Measurements from ENCODE around the gene TGM3. TPM values are rescaled to one million over a fixed set of nuclear protein-coding genes. Genes with fewer than 3 reads are reported as not detected.

Gene TGM3
- total RNA-seq, 1 experiment from 2014 or later, result not detected

DNA sequence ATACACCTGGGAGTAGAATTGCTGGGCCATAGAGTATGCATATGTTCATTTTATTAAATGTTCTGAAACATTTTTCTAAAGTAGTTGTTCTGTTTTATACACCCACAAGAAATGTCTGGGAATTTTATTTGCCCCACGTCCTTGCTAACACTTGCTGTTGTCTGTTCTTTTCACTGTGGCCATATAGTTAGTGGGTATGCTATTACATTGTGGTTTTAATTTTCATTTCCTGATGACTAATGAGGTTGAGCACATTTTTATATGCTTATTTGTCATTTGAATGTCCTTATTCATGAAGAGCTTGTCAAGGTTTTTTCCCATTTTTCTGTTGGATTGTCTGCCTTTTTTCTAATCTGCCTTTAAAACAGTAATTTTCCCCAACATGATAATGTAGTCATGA lies 41.5 kb upstream of the TGM3 start:
- H4K20me1 ChIP-seq (ENCODE audit: insufficient read depth), result no peaks in the 10 kb centered on the region
- H3K79me2 ChIP-seq (ENCODE audit: low read depth), result no peaks in the 10 kb centered on the region
- no peaks in the 10 kb centered on the region for H3K36me3 ChIP-seq (ENCODE audit: low read depth)
- TF ChIP-seq, protein P1, sequence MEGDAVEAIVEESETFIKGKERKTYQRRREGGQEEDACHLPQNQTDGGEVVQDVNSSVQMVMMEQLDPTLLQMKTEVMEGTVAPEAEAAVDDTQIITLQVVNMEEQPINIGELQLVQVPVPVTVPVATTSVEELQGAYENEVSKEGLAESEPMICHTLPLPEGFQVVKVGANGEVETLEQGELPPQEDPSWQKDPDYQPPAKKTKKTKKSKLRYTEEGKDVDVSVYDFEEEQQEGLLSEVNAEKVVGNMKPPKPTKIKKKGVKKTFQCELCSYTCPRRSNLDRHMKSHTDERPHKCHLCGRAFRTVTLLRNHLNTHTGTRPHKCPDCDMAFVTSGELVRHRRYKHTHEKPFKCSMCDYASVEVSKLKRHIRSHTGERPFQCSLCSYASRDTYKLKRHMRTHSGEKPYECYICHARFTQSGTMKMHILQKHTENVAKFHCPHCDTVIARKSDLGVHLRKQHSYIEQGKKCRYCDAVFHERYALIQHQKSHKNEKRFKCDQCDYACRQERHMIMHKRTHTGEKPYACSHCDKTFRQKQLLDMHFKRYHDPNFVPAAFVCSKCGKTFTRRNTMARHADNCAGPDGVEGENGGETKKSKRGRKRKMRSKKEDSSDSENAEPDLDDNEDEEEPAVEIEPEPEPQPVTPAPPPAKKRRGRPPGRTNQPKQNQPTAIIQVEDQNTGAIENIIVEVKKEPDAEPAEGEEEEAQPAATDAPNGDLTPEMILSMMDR (conservative IDR thresholded peaks at IDR 0.05), result no peak
- no peak for TF ChIP-seq EZH2 (IDR thresholded peaks at IDR 0.05; ENCODE audit: low read depth)
- no peaks in the 10 kb centered on the region for H3F3A ChIP-seq (ENCODE audit: insufficient read depth, low read depth)
- no peaks in the 10 kb centered on the region for H3K4me1 ChIP-seq (replicated peaks; ENCODE audit: insufficient read depth)
- H3K27ac ChIP-seq, result no peak overlapping the region
- DNase-seq, result no peak
- peaks cover 19% of the 10 kb centered on the region; the same call in 1 of the 2 replicates for H3K27me3 ChIP-seq (ENCODE audit: insufficient read depth, low read depth)
- H3K4me2 ChIP-seq, result no peak overlapping the region
- no peak overlapping the region for H2AFZ ChIP-seq
- H3K9me3 ChIP-seq (ENCODE audit: insufficient read depth, low read depth), result no peaks in the 10 kb centered on the region
- no peaks in the 10 kb centered on the region for H3K9me2 ChIP-seq (ENCODE audit: insufficient read depth)
- BruUV-seq (replicated peaks), result no TSS peak
- POLR2A ChIA-PET (ENCODE audit: unreplicated experiment), result no interaction called here
- CTCF ChIA-PET, result no interaction called here
- intact Hi-C loops (cut with micrococcal nuclease; ENCODE audit: unreplicated experiment), result no loop called here
- H3K4me3 ChIP-seq, result no peak overlapping the region

DNA sequence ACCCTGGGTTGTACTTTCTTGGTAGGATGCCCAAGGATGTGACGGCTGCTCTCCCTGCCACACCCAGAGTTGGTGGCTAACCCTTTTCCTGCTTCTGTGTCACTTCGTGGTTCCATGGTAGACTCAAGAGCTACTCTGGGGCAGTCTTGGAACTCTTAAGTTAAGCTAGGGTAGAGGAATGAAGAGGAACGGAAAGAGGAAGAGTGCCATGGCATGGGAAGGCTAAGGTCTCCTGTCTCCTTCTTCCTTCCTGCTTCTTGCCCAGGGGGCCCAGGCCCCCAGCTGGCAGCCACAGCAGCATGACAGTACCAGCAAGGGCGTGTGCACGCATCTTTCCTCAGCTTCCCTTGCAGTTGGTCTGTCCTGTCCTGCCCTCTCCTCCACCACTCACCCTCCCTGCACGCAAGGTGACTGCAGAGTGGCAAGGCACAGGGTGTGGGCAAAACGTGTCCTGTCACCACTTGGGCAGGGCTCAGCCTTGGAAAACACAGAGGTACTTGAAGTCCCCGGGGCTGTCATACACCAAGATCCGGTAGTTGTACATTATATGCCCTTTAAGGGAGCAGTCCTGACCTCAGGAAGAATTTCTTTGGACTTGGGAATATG lies 39.8 kb upstream of the TGM3 start:
- TF ChIP-seq, protein P1 (conservative IDR thresholded peaks at IDR 0.05), result no peak
- TF ChIP-seq EZH2 (IDR thresholded peaks at IDR 0.05; ENCODE audit: low read depth), result no peak
- Histone ChIP-seq H3K27me3 (ENCODE audit: insufficient read depth, low read depth) (peaks cover 18% of the 10 kb centered on the region; the same call in 1 of the 2 replicates), H3K4me3 (no peak overlapping the region), H3K36me3 (ENCODE audit: low read depth) (no peaks in the 10 kb centered on the region), H3K27ac (no peak overlapping the region), H3K4me2 (no peak overlapping the region), H3K79me2 (ENCODE audit: low read depth) (no peaks in the 10 kb centered on the region), H3K9me3 (ENCODE audit: insufficient read depth, low read depth) (no peaks in the 10 kb centered on the region), H2AFZ (no peak overlapping the region), H3K9me2 (ENCODE audit: insufficient read depth) (no peaks in the 10 kb centered on the region), H3F3A (ENCODE audit: insufficient read depth, low read depth) (no peaks in the 10 kb centered on the region), H4K20me1 (ENCODE audit: insufficient read depth) (no peaks in the 10 kb centered on the region), H3K4me1 (replicated peaks; ENCODE audit: insufficient read depth) (no peaks in the 10 kb centered on the region)
- ChIA-PET POLR2A (ENCODE audit: unreplicated experiment) (interaction anchor here (0.6 kb wide), 1 partner anchor 417 kb away, joined by 6 read pairs; no protein-coding TSS in a partner anchor), CTCF (no interaction called here)
- intact Hi-C loops (cut with micrococcal nuclease; ENCODE audit: unreplicated experiment), result no loop called here
- no TSS peak for BruUV-seq (replicated peaks)
- DNase-seq, result no peak

DNA sequence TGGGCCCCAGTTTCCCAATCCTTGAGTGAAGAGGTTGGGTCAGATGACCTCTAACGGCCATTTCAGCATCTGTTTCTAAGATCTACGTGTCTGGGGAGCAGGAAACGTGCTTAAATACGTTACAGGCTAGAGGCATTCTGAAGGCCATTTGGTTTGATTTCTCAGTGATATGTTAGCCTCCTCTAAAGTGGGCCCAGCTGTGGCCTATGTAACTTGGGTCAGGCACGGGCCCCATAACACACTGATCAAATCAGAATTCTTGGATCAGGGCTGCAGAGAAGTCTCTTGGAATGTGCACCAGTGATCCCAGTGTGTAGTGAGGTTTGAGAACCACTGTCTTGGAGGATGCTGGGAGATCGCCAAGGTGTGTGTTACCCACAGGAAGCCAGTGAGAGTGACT lies 36.1 kb upstream of the TGM3 start:
- no TSS peak for BruUV-seq (replicated peaks)
- Histone ChIP-seq H3K9me3 (ENCODE audit: insufficient read depth, low read depth) (no peaks in the 10 kb centered on the region), H3K4me1 (replicated peaks; ENCODE audit: insufficient read depth) (no peaks in the 10 kb centered on the region), H3K4me3 (no peak overlapping the region), H3K9me2 (ENCODE audit: insufficient read depth) (no peaks in the 10 kb centered on the region), H3K27ac (no peak overlapping the region), H3K79me2 (ENCODE audit: low read depth) (no peaks in the 10 kb centered on the region), H2AFZ (no peak overlapping the region), H3K27me3 (ENCODE audit: insufficient read depth, low read depth) (peaks cover 18% of the 10 kb centered on the region; the same call in 1 of the 2 replicates), H4K20me1 (ENCODE audit: insufficient read depth) (no peaks in the 10 kb centered on the region), H3K36me3 (ENCODE audit: low read depth) (no peaks in the 10 kb centered on the region), H3F3A (ENCODE audit: insufficient read depth, low read depth) (no peaks in the 10 kb centered on the region), H3K4me2 (no peak overlapping the region)
- CTCF ChIA-PET, result no interaction called here
- no peak for DNase-seq
- no peak for TF ChIP-seq EZH2 (IDR thresholded peaks at IDR 0.05; ENCODE audit: low read depth)
- TF ChIP-seq, protein P1 (conservative IDR thresholded peaks at IDR 0.05), result no peak
- POLR2A ChIA-PET (ENCODE audit: unreplicated experiment), result no interaction called here
- intact Hi-C loops (cut with micrococcal nuclease; ENCODE audit: unreplicated experiment), result no loop called here
